ENCODE measurements around the gene GBX2.

Gene GBX2
- 0 reads per million in 4 experiments for total RNA-seq

DNA sequence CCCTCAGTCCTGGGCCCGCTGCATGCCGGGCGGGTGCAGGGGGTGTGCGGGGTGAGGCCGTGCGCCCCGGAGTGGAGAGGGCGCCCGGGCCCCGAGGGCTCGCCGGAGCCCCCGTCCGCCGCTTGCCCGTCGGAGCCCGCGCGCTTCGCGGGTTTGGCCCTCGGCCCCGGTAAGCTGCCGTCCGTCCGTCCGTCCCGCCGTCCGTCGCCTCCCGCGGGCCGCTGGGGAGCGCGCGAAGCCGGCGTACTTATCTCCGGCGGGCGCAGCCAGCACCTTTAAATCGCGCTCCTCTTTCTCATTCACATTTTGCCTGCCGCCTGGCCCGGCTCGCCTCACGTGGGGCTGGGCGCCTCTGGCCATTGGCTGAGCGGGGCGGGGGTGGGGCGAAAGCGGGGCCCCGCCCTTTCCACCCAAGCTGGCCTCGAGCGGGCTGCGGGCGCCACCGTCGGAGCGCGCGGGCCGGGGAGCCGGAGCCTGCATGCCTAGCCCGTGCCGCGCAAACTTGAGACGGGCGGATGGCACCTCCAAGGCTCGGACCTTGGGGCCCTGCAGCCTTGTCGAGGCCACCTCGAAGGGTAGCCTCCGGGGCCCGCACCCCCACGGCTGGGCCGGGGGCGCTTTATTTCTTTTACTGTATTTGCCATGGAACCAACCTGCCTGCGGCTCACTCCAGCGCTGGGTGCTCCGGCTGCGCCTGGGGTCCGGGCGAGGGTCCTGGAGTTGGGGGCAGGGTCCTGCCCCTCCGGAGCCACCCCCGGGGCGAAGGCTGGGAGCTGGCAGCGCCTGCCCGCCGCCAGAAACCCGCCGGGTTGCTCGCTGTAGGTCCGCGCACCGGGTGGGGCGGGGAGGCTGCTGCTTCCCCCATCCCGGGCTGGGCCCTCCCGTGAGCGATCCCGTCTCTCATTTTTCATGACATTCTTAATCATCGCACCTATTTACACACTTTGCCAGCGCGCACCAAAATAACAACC is at the start of gene GBX2:
Gene GBX2 (minus strand): TSS at position 277 of the 971 bp plus-strand sequence. CDS start 415 bp downstream, outside the sequence.
- DNase-seq = no peak

DNA sequence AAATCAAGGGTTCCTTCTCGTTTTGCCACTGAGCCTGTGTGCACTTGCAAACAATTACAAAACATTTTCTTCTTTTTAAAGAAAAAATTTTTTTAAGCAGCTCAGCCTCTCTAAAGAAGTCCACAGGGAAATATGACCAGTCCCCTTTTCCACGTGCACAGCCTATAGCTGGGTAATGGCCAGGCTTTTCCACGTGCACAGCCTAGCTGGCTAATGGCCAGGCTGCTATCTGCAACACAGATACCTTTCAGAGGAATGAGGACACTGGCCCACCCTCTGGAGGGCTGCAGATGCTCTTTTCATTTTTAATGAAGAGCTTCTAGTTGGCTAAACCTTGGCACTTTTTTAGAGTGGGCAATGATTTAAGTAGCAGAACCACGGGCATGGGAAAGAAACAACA is 49.7 kb upstream of the GBX2 start:
- no peak for DNase-seq

- DNase-seq = no peak
Measured at GRCh38 chr2:236216711-236217110, 48.5 kb upstream of the GBX2 start.

GRCh38 chr2:236215761-236216333 is 47.7 kb upstream of the GBX2 start:
- DNase-seq = no peak

GRCh38 chr2:236215196-236215595 is 47.0 kb upstream of the GBX2 start:
- no peak for DNase-seq

DNA sequence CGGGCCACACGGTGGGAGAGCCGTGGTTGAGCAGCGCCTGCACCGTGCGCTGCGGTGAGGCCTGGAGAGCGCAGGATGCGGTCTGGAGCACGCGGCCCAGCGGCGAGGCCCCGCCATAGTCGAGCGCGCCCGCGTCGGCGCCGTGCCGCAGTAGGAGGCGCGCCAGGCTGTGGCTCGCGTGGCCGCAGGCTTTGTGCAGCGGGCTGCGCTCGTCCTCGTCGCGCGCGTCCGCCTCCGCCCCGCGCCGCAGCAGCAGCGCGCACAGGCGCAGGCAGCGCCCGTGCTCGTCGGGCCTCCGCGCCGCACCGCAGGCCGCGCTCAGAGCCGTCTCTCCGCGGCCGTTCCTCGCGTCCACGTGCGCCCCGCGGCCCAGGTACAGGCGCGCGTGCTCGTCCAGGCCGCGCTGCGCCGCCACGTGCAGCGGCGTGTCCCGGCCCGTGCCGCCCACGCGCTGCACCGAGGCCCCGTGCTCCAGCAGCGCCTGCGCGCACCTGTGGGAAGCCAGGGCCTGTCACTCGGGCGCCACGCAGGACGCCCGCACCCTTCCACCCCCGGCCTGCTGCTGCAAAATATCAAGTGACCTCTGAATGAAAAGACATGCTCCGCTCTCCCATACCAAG is 46.3 kb upstream of the GBX2 start:
- DNase-seq = no peak

- no peak for DNase-seq
Measured at GRCh38 chr2:236211296-236211695, 43.1 kb upstream of the GBX2 start.

DNA sequence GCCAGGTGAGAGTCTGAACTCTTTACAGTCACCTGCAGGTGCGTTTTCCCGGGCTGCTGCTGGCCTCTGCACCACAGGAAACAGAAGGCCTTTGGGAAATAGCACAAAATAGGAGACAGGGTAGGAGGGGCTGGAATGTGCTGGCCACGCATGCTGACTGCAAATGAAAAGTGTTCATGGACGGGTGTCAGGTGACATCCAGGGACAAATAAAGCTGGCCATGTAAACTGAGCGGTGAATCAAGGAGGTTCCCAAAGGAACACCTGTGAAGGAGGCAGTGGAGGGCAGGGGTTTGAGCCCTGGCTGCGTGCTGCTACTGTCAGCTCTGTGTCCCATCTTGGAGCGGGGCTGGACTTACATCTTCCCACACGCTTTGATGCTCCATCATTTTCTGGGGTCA is 42.4 kb upstream of the GBX2 start:
- no peak for DNase-seq

DNA sequence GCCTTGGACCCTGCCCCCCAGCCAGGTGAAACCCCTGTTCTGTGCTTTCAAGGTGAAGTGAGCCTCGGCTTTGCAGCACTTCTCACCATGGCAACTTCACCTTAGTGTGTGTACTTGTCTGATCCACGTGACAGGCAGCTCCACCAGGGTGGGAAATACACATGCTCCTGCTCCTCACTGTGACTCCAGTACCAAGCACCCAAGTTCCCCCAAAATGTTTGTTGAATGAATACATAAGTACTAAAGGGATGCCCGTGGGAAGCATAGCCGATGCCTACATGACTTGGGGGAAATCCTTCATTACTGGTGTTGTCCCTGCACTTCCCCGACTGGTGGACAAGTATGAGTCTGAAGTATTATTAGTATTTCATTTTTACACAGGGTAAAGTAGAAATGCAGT is 41.8 kb upstream of the GBX2 start:
- DNase-seq = no peak

DNA sequence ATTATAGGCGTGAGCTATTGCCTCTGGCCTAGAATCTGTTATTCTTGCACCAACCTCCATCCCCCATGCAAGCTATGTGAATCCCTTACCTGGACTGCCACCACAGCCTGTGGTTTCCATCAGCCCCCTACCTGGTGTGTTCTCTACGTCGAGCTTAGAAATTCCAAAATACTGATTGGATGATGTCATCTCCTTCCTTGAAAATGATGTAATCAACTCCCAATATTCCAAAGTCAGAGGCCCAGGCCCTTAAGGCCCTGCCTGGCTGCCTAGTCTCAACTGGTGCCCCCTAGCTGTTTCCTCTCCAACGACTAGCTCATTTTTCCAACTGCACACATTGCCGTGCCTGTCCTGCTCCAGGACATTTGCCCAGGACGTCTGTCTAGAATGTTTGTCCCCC is 41.3 kb upstream of the GBX2 start:
- DNase-seq = no peak

DNA sequence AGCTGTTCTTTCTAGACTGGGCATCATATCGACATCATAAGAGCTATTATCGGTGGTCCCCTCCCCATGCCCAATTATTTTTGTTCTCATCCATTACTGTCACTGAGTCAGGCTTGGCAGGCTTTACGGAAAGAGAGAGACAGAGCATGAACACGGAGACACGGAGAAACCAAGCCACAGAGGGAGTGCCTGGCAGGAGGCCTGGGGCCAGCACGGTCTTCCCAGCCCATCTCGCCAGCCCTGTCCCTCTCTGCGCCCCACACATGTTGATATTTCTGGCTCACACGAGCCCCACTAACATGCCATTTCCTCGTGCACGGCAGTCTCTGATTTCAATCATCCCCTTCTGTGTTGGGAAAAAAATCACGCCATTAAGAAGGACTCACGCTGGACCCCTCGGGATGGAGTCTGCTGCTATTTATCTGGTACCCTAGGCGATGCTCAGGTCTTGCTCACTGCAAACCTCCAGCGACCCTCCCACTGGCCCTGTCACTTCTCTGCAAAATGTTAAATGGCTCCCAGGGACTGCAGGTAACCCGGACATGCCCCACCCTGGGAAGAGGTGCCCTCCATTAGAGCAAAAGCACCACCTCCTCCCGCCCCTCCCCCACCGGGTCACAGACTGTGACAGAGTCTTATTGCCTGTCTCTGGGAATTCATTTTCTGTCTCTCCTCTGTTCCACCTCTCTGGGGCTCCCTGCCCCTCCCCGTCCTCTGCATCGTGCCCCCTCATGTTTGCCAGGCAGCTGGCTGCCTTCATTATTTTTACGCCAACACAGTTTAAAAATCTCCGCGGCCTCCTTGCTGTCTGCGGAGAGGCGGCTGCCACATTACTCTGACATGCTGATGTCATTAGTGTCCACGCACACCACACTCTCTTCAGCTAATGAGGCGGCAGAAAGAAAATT is 40.1 kb upstream of the GBX2 start:
- no peak for DNase-seq

DNA sequence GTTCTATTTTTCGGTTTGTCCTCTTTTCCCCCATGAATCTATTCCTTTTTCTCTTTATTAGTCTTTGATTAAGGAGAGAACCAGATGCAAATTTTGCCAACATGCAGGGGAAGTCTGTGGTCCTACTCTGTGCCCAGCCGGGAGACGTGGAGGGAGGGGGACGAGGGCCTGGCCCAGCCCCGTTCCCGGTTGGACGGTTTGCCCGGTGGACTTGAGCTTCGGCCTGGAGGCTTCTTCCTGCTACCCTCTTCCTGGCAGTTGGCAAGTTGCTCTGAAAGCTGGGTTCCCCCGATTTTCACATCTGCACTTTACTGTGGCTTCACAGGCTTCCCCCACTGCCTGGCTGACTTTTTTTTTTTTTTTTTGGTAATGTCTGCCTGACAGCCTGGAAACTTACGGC is 39.3 kb upstream of the GBX2 start:
- DNase-seq = no peak

DNA sequence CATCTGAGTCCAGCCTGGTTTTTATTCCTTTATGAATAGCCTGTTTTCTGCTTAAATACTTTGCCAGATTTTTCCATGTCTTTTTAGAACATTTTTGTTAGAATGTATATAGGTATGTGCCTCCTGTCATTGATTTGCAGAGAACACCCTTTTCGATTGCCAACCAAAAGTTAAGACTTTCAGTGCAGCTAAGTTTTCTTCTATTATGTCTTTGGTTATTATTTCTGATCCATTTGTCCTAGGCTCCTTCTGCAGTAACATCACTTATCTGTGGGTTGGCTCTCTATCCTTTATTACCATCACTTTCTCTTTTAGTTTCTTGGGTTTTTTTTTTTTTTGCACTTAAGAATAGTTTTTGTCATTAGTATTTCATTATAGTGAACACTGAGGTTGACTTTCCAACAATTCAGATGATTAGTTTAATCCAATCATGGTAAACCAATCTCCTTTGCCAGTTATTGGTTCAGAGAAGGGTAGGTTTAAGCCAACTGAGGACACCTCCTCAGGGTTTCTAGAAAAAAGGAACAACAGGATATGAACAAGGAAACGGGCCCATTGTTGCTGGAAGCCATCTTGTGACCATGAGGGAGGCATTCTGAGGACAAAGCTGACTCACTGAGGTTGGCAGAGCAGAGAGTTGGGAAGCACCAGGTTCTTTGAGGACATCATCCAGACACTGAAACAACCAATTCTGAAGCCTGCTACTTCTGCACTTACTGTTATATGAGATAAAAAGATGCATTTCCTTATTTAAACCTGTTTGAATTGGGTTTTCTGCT is 37.9 kb upstream of the GBX2 start:
- DNase-seq = no peak

- no peak for DNase-seq
Measured at GRCh38 chr2:236204953-236205352, 36.8 kb upstream of the GBX2 start.

GRCh38 chr2:236200378-236200777 is 32.2 kb upstream of the GBX2 start:
- DNase-seq = no peak

DNA sequence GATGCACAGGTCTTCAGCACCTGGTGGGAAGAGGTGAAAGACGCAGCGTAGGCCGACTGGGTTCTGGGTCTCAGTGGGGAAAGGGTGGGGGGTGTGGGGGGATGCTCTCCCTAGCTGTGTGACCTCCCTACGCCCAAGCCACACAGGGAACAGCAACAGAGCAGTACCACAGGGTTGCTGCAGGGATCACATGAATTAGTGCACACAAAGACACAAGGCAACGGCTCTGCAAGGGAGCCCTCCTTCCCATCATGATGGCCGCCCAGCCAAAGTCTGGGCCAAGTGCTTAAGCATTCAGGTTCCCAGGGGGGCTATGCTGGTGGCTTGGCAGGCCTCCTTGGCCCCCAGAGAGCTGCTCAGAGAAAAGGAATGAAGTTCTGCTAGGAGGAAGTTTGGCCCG is 28.2 kb upstream of the GBX2 start:
- DNase-seq = no peak

GRCh38 chr2:236195726-236196125 is 27.5 kb upstream of the GBX2 start:
- DNase-seq = no peak

DNA sequence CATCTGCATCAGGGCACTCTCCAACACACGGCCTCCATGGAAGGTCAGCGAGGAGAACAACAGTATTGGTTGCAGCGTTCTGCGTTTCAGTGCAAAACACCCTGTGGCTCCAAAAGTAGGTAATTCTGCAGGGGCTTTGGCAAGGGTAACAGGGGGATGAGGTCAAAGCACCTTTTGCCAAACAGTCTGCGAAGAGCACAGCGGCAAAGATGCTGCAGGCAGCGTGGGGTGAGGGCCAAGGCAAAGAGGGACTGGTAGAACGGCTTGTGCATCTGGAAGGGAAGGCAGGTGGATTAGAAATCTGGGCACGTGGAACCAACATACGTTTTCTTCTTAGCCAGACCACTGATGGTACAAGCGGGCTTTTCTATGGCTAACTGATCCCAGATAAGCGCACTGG is 26.6 kb upstream of the GBX2 start:
- DNase-seq = no peak

GRCh38 chr2:236193026-236193425 is 24.8 kb upstream of the GBX2 start:
- DNase-seq = no peak

DNA sequence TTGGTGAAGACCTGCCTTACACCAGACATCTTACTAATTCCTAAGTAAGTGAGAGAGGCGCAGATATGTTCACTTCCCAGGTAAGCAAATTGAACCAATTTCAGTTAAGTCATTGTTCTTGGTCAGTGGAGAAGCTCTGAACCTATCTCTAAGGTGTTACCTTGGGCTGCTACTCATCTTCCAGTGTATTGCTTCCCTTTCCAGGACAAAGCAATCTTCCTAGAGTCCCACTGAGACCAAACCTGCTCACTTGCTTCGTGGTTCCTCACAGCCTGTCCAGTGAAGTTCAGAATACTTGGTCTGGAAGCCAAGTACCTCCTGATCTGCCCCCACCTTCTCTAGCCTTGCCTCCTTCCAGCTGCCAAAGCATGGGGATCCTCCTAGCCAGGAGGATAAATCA is 22.5 kb upstream of the GBX2 start:
- no peak for DNase-seq

- no peak for DNase-seq
Measured at GRCh38 chr2:236184701-236185100, 16.5 kb upstream of the GBX2 start.
